Measurements from ENCODE around the gene WDR4. TPM values are rescaled to one million over a fixed set of nuclear protein-coding genes. Genes with fewer than 3 reads are reported as not detected.
"Not testable (repeated sequence)": the region's sequence is repeated elsewhere in the genome, so short reads cannot be mapped to it uniquely, and the experiment has no call there.

Gene WDR4
- total and polyA plus RNA-seq, 9 of the 15 experiments (the other 6 are each of a cell fraction or from before 2014, with no cell fraction given): 5.4 to 95.4 (median 32.1) TPM

GRCh38 chr21:42807938-42808613 lies 71.3 kb downstream of the WDR4 start (continued):
- TF ChIP-seq ZNF778 (CRISPR knock-in tag; IDR thresholded peaks at IDR 0.05): no peak
- TF ChIP-seq, protein P1, sequence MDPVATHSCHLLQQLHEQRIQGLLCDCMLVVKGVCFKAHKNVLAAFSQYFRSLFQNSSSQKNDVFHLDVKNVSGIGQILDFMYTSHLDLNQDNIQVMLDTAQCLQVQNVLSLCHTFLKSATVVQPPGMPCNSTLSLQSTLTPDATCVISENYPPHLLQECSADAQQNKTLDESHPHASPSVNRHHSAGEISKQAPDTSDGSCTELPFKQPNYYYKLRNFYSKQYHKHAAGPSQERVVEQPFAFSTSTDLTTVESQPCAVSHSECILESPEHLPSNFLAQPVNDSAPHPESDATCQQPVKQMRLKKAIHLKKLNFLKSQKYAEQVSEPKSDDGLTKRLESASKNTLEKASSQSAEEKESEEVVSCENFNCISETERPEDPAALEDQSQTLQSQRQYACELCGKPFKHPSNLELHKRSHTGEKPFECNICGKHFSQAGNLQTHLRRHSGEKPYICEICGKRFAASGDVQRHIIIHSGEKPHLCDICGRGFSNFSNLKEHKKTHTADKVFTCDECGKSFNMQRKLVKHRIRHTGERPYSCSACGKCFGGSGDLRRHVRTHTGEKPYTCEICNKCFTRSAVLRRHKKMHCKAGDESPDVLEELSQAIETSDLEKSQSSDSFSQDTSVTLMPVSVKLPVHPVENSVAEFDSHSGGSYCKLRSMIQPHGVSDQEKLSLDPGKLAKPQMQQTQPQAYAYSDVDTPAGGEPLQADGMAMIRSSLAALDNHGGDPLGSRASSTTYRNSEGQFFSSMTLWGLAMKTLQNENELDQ (CRISPR knock-in tag; IDR thresholded peaks at IDR 0.05; ENCODE audit: borderline replicate concordance): no peak

- H3K9ac ChIP-seq (ENCODE audit: insufficient read depth in 1 of 2, low read depth in 2 of 2, low read length in 2 of 2); H3K27ac ChIP-seq (ENCODE audit: extremely low read depth, low read depth, low read length); H3K4me2 ChIP-seq (ENCODE audit: insufficient read depth, low read length); ATAC-seq; H3K4me3 ChIP-seq; H3K9me1 ChIP-seq (ENCODE audit: control insufficient read depth, insufficient read depth, low read length); BruUV-seq (replicated peaks); DNase-seq (ENCODE audit: extremely low read depth in 1 of 4, low spot score in 3 of 4); H3K36me3 ChIP-seq (ENCODE audit: control insufficient read depth, insufficient read depth, low read length); H2AFZ ChIP-seq (ENCODE audit: low read depth, low read length); H3K4me1 ChIP-seq (replicated peaks in 1 of 2; ENCODE audit: control insufficient read depth in 2 of 2, insufficient read depth in 2 of 2, low read length in 2 of 2); H3K79me2 ChIP-seq (ENCODE audit: control insufficient read depth, insufficient read depth, low read length); H3K9me3 ChIP-seq (replicated peaks; ENCODE audit: control insufficient read depth, insufficient read depth, low read depth, low read length); in situ Hi-C loops (cut with MboI); CTCF ChIA-PET (ENCODE audit: low intra/inter-chr PET ratio); FAIRE-seq; intact Hi-C loops (cut with micrococcal nuclease); TF ChIP-seq NR2C1 (IDR thresholded peaks at IDR 0.05); NR2C2 (CRISPR knock-in tag; IDR thresholded peaks at IDR 0.05): not testable (repeated sequence)
- POLR2A ChIA-PET: interaction anchor here (0.9 kb wide), 1 partner anchor 13 kb away, joined by 4 read pairs; no protein-coding TSS in a partner anchor
- TF ChIP-seq NR2C1 (tag; IDR thresholded peaks at IDR 0.05): peak; percentile 43; the same call in 1 of the 2 replicates
- TF ChIP-seq, protein P2, sequence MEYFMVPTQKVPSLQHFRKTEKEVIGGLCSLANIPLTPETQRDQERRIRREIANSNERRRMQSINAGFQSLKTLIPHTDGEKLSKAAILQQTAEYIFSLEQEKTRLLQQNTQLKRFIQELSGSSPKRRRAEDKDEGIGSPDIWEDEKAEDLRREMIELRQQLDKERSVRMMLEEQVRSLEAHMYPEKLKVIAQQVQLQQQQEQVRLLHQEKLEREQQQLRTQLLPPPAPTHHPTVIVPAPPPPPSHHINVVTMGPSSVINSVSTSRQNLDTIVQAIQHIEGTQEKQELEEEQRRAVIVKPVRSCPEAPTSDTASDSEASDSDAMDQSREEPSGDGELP (CRISPR knock-in tag; IDR thresholded peaks at IDR 0.05; ENCODE audit: borderline replicate concordance): 0 out of 2 replicates have a peak, but pooled peaks have one; percentile 18
- peak; percentile 69; the same call in 1 of the 2 replicates for TF ChIP-seq NR2C2 (tag; IDR thresholded peaks at IDR 0.05)
- peak; percentile 56 for TF ChIP-seq CEBPB (tag; IDR thresholded peaks at IDR 0.05)
- 5% methylated on average over 16 of the region's 16 CpGs for WGBS (ENCODE audit: insufficient coverage, low coverage, missing lambda C conversion rate)
- H4K20me1 ChIP-seq (replicated peaks; ENCODE audit: control insufficient read depth, insufficient read depth, low read length): peaks cover 12% of the 10 kb centered on the region; the same call in 1 of the 2 replicates
- H3K27me3 ChIP-seq (ENCODE audit: control insufficient read depth in 2 of 2, insufficient read depth in 2 of 2, low read length in 2 of 2): peaks cover 43 to 48% of the 10 kb centered on the region in 2 experiments
Measured at GRCh38 chr21:42807293-42807895, 71.9 kb downstream of the WDR4 start.
